Natural killer cell (primary cell): ENCODE data around the gene CHN2. TPM values are rescaled to one million over a fixed set of nuclear protein-coding genes. Genes with fewer than 3 reads are reported as not detected.

Experiments
- ATAC-seq, 3 donors: fragments of 150-1000 bp in 2 of 3; fragments of 200-7000 bp in 1 of 3; cut with Tn5 transposase; 1 replicate in 1 of 3; 2 replicates in 2 of 3; pipeline ENCODE4 v1.10.0; 2021; ENCODE audit warnings: mild to moderate bottlenecking in 2 of 3, moderate library complexity in 2 of 3
- DNase-seq, 2 donors: peaks; one replicate each; pipeline versions ENCODE4 v3.0.0 to v3.0.0-alpha.2; 2013 to 2021; ENCODE audit warnings: mixed read lengths in 1 of 2
- H3K27ac ChIP-seq: one replicate; pipeline ENCODE4 v1.5.1; 2013; ENCODE audit warnings: mild to moderate bottlenecking, low read length
- H3K27me3 ChIP-seq: one replicate; pipeline ENCODE4 v1.6.1; 2013; ENCODE audit warnings: low read length; ENCODE audit not compliant: control insufficient read depth, insufficient read depth
- H3K36me3 ChIP-seq: one replicate; pipeline ENCODE4 v1.6.1; 2013; ENCODE audit warnings: low read length; ENCODE audit not compliant: control insufficient read depth, insufficient read depth
- H3K4me1 ChIP-seq: one replicate; pipeline ENCODE4 v1.6.1; 2013; ENCODE audit warnings: low read length; ENCODE audit not compliant: control insufficient read depth, insufficient read depth
- H3K4me3 ChIP-seq: one replicate; pipeline ENCODE4 v1.5.1; 2013; ENCODE audit warnings: low read length
- H3K9me3 ChIP-seq: one replicate; pipeline ENCODE4 v1.6.1; 2013; ENCODE audit warnings: low read length; ENCODE audit not compliant: control insufficient read depth, insufficient read depth
- H3K27ac Mint-ChIP-seq, 2 donors: one replicate each; pipeline ENCODE4 v1.8.0; 2022; ENCODE audit warnings: mild to moderate bottlenecking in 2 of 2, mixed read lengths in 2 of 2, moderate library complexity in 1 of 2
- H3K27me3 Mint-ChIP-seq, 2 donors: one replicate each; pipeline ENCODE4 v1.8.0; 2022; ENCODE audit warnings: low read depth in 2 of 2, mixed read lengths in 2 of 2
- H3K36me3 Mint-ChIP-seq: one replicate; pipeline ENCODE4 v1.8.0; 2022; ENCODE audit warnings: mixed read lengths
- H3K4me1 Mint-ChIP-seq, 2 donors: one replicate each; pipeline ENCODE4 v1.8.0; 2022; ENCODE audit warnings: mixed read lengths in 2 of 2
- H3K4me3 Mint-ChIP-seq: one replicate; pipeline ENCODE4 v1.8.0; 2022; ENCODE audit warnings: mild to moderate bottlenecking, moderate library complexity, mixed read lengths
- H3K9me3 Mint-ChIP-seq, 2 donors: one replicate each; pipeline ENCODE4 v1.8.0; 2022; ENCODE audit warnings: mixed read lengths in 2 of 2
- whole genome bisulfite sequencing: methylation state at CpG from one replicate; pipeline ENCODE4 v1.1.7; 2013; ENCODE audit warnings: missing lambda C conversion rate; ENCODE audit not compliant: insufficient coverage; 5-methylcytosine and 5-hydroxymethylcytosine counted together
- intact Hi-C: fragments of 100-400 bp; cut with micrococcal nuclease; formaldehyde crosslinking; loops from one replicate; pipeline ENCODE4 v1.14.2; 2022
- total RNA-seq, 4 donors: library from RNA; stranded (reverse); fragments of 120-200 nt in 1 of 4; gene quantifications; one replicate each; pipeline versions ENCODE4 v1.2.3 to v1.2.4, GENCODE V29; 2013 to 2022
- TF ChIP-seq, protein P1 (sequence below): fragments of 200-600 bp; IDR thresholded peaks from one replicate; pipeline ENCODE4 v1.8.0; 2022; ENCODE audit warnings: antibody characterized with exemption

Gene CHN2
- total RNA-seq, 3 donors from 2014 or later (not counting 1 experiment from before 2014, with no cell fraction given), result 23.2 to 40.6 (median 30.2) TPM

DNA sequence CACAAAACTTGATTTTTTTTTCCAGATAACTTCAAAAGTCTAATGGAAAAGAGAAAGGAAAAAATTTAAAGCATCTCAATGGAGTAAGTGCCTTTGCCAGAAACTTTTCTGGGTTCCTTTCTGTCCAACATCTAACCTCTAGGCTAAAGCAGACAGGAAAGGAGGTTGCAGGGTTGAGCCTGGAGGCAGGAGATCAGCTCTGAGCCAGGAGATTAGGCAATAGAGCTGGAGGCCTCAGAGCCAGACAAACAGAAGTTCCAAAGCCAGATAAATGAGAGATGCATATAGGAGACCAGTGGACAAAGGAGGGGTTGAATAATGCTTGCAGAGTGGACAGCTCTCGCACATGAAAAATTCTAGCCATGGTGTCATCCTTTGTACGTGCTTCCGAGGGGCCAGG, 42.9 kb downstream of the CHN2 start:
- ATAC-seq, result no peak
- DNase-seq, result no peak
- Histone ChIP-seq H3K4me3 (no peak overlapping the region), H3K27ac (no peak overlapping the region), H3K27me3 (no peaks in the 10 kb centered on the region), H3K4me1 (no peaks in the 10 kb centered on the region), H3K36me3 (no peaks in the 10 kb centered on the region), H3K9me3 (no peaks in the 10 kb centered on the region)
- Mint-ChIP-seq H3K27me3 (no peaks in the 10 kb centered on the region), H3K27ac (no peak overlapping the region), H3K4me1 (peaks cover 23 to 31% of the 10 kb centered on the region in 2 donors), H3K4me3 (no peak overlapping the region), H3K36me3 (no peaks in the 10 kb centered on the region), H3K9me3 (no peaks in the 10 kb centered on the region)
- intact Hi-C loops, result no loop called here
- TF ChIP-seq, protein P1, sequence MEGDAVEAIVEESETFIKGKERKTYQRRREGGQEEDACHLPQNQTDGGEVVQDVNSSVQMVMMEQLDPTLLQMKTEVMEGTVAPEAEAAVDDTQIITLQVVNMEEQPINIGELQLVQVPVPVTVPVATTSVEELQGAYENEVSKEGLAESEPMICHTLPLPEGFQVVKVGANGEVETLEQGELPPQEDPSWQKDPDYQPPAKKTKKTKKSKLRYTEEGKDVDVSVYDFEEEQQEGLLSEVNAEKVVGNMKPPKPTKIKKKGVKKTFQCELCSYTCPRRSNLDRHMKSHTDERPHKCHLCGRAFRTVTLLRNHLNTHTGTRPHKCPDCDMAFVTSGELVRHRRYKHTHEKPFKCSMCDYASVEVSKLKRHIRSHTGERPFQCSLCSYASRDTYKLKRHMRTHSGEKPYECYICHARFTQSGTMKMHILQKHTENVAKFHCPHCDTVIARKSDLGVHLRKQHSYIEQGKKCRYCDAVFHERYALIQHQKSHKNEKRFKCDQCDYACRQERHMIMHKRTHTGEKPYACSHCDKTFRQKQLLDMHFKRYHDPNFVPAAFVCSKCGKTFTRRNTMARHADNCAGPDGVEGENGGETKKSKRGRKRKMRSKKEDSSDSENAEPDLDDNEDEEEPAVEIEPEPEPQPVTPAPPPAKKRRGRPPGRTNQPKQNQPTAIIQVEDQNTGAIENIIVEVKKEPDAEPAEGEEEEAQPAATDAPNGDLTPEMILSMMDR, result no peak
- 97% methylated on average over 3 of the region's 3 CpGs for WGBS

DNA sequence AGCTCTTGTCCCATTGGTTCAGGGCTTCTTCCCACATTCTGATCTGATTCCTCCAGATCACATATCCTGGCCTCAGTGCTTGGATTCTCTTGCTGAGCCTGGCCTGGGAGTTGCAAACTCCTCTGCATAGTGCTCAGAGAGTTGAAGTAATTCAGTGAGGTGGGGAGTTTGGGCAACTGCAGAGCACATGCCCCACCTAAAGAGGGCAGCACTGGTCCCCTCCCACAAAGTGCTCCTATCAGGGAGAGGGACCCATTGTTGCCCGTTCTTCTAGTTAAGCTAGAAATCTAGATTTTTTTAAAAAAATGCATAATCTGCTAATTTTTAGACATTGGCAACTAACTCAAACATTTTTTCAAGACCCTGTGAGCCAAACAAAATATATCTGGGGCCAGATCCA, 45.1 kb downstream of the CHN2 start:
- Histone ChIP-seq H3K27me3 (no peaks in the 10 kb centered on the region), H3K4me1 (peaks cover 7% of the 10 kb centered on the region), H3K36me3 (no peaks in the 10 kb centered on the region), H3K9me3 (no peaks in the 10 kb centered on the region), H3K27ac (no peak overlapping the region), H3K4me3 (no peak overlapping the region)
- no peak overlapping the region for H3K27ac Mint-ChIP-seq
- H3K4me3 Mint-ChIP-seq, result no peak overlapping the region
- H3K9me3 Mint-ChIP-seq, result no peaks in the 10 kb centered on the region
- intact Hi-C loops, result loop anchor here (5.0 kb wide), 2 partner anchors 98 to 168 kb away; no protein-coding TSS in a partner anchor
- DNase-seq, result peak in 1 of 2 donors; percentile 44
- TF ChIP-seq, protein P1, result peak; percentile 32
- no peak for ATAC-seq
- no peaks in the 10 kb centered on the region for H3K27me3 Mint-ChIP-seq
- H3K36me3 Mint-ChIP-seq, result no peaks in the 10 kb centered on the region
- H3K4me1 Mint-ChIP-seq, result peaks cover 27 to 31% of the 10 kb centered on the region in 2 donors
- 85% methylated on average over 1 of the region's 1 CpG for WGBS

DNA sequence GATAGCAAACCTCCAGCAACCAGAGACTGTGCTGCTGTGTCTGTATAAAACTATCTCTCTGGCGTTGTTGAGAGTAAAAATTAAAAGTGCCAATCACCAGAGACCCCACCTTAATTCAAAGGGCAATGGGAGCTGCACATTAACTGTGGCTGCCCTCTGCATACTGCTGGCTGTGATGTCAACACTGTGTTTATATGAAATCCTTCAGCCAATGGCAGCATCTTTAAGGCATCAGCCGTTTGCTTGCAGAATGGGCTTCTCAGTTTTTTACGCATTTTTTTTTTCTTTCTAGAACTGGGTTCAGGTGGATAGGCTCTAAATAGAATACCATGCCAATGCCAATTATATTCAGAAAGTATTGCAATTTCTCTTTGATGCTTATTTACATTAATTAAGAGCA, 47.7 kb downstream of the CHN2 start:
- H3K9me3 Mint-ChIP-seq, result no peaks in the 10 kb centered on the region
- Histone ChIP-seq H3K9me3 (no peaks in the 10 kb centered on the region), H3K4me3 (no peak overlapping the region), H3K36me3 (no peaks in the 10 kb centered on the region), H3K27ac (no peak overlapping the region), H3K4me1 (peaks cover 21% of the 10 kb centered on the region), H3K27me3 (no peaks in the 10 kb centered on the region)
- TF ChIP-seq, protein P1, result no peak
- peaks cover 35 to 38% of the 10 kb centered on the region in 2 donors for H3K4me1 Mint-ChIP-seq
- no peaks in the 10 kb centered on the region for H3K36me3 Mint-ChIP-seq
- intact Hi-C loops, result loop anchor here (5.0 kb wide), 2 partner anchors 95 to 165 kb away; no protein-coding TSS in a partner anchor
- no peak for ATAC-seq
- WGBS, result 94% methylated on average over 3 of the region's 3 CpGs
- H3K4me3 Mint-ChIP-seq, result no peak overlapping the region
- H3K27me3 Mint-ChIP-seq, result no peaks in the 10 kb centered on the region
- no peak for DNase-seq
- H3K27ac Mint-ChIP-seq, result no peak overlapping the region
